ENCODE data around the gene ZNF462.

Gene ZNF462

GRCh38 chr9:107029146-107029545, 166.2 kb downstream of the ZNF462 start:
- TF ChIP-seq CTCF (IDR thresholded peaks at IDR 0.05): no peak

GRCh38 chr9:107033966-107034365, 171.0 kb downstream of the ZNF462 start:
- TF ChIP-seq CTCF (IDR thresholded peaks at IDR 0.05): no peak

GRCh38 chr9:107034831-107035230, 171.9 kb downstream of the ZNF462 start:
- no peak for TF ChIP-seq CTCF (IDR thresholded peaks at IDR 0.05)

GRCh38 chr9:107036367-107036766, 173.4 kb downstream of the ZNF462 start:
- TF ChIP-seq CTCF (IDR thresholded peaks at IDR 0.05): no peak

GRCh38 chr9:107039542-107039941, 176.6 kb downstream of the ZNF462 start:
- no peak for TF ChIP-seq CTCF (IDR thresholded peaks at IDR 0.05)

GRCh38 chr9:107042606-107043005, 179.6 kb downstream of the ZNF462 start:
- TF ChIP-seq CTCF (IDR thresholded peaks at IDR 0.05): no peak

GRCh38 chr9:107043886-107044285, 180.9 kb downstream of the ZNF462 start:
- peak; percentile 37; the same call in 1 of the 2 replicates for TF ChIP-seq CTCF (IDR thresholded peaks at IDR 0.05)

- peak; percentile 33; the same call in 1 of the 2 replicates for TF ChIP-seq CTCF (IDR thresholded peaks at IDR 0.05)
These were observed 181.9 kb downstream of the ZNF462 start for GRCh38 chr9:107044872-107045271.
